Mesothelial cell of epicardium (in vitro differentiated cells): ENCODE measurements around the gene BRME1. TPM values are rescaled to one million over a fixed set of nuclear protein-coding genes. Genes with fewer than 3 reads are reported as not detected.
A peak's percentile ranks its signal among the peaks of the same experiment; 100 is the strongest.

Experiments used
- DNase-seq, 2 experiments: peaks; one replicate each; pipeline ENCODE4 v3.0.0; 2021; ENCODE audit warnings: low spot score in 2 of 2; ENCODE audit not compliant: unreplicated experiment in 2 of 2
- H3K27ac Mint-ChIP-seq: 2 replicates; pipeline ENCODE4 v1.8.0; 2021; ENCODE audit warnings: mixed read lengths
- H3K27me3 Mint-ChIP-seq: 2 replicates; pipeline ENCODE4 v1.8.0; 2021; ENCODE audit warnings: low read depth, mixed read lengths
- H3K36me3 Mint-ChIP-seq: 2 replicates; pipeline ENCODE4 v1.8.0; 2021; ENCODE audit warnings: mixed read lengths
- H3K4me1 Mint-ChIP-seq: 2 replicates; pipeline ENCODE4 v1.8.0; 2021; ENCODE audit warnings: mixed read lengths
- H3K4me3 Mint-ChIP-seq: 2 replicates; pipeline ENCODE4 v1.8.0; 2021; ENCODE audit warnings: mild to moderate bottlenecking, moderate library complexity, mixed read lengths
- H3K9me3 Mint-ChIP-seq: 2 replicates; pipeline ENCODE4 v1.8.0; 2021; ENCODE audit warnings: mixed read lengths
- microRNA-seq: library from miRNA; unstranded; fragments of <30 nt; microRNA quantifications from one replicate; pipeline ENCODE4 v1.2.0, GENCODE V29; 2021; ENCODE audit warnings: inconsistent platforms, mixed read lengths
- total RNA-seq: library from RNA; stranded (reverse); gene quantifications from 3 replicates; pipeline ENCODE4 v1.2.1, GENCODE V29; 2021
- TF ChIP-seq, protein P1 (sequence below): fragments of 200-600 bp; sonication (generic); IDR thresholded peaks from one replicate; pipeline ENCODE4 v1.5.0; 2021; ENCODE audit warnings: antibody characterized with exemption; ENCODE audit not compliant: unreplicated experiment

BRME1 gene
- total RNA-seq, 1 donor from 2014 or later: 6.3 TPM

- Mint-ChIP-seq H3K4me1 (peaks cover 14% of the 10 kb centered on the region), H3K4me3 (peak overlapping the region; percentile 79)
- DNase-seq: peak; percentile 92 to 97
These were observed 72.3 kb downstream of the BRME1 start for GRCh38 chr19:13833330-13834243.

More at GRCh38 chr19:13833330-13834243, 72.3 kb downstream of the BRME1 start:
- H3K27ac Mint-ChIP-seq: peak overlapping the region; percentile 94
- peaks cover 12% of the 10 kb centered on the region for H3K36me3 Mint-ChIP-seq
- TF ChIP-seq, protein P1, sequence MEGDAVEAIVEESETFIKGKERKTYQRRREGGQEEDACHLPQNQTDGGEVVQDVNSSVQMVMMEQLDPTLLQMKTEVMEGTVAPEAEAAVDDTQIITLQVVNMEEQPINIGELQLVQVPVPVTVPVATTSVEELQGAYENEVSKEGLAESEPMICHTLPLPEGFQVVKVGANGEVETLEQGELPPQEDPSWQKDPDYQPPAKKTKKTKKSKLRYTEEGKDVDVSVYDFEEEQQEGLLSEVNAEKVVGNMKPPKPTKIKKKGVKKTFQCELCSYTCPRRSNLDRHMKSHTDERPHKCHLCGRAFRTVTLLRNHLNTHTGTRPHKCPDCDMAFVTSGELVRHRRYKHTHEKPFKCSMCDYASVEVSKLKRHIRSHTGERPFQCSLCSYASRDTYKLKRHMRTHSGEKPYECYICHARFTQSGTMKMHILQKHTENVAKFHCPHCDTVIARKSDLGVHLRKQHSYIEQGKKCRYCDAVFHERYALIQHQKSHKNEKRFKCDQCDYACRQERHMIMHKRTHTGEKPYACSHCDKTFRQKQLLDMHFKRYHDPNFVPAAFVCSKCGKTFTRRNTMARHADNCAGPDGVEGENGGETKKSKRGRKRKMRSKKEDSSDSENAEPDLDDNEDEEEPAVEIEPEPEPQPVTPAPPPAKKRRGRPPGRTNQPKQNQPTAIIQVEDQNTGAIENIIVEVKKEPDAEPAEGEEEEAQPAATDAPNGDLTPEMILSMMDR: peak; percentile 33
- no peaks in the 10 kb centered on the region for H3K27me3 Mint-ChIP-seq
- H3K9me3 Mint-ChIP-seq: no peaks in the 10 kb centered on the region

Small RNA genes within 50 kb of the gene (microRNA-seq; reads per million reads assigned to microRNA genes)
- gene MIR181C (3,539 reads per million, percentile 88 among the genes with 10 or more reads in this experiment), gene MIR181D (1,415 reads per million, percentile 83 among the genes with 10 or more reads in this experiment)

Other genes starting within 250 kb of the BRME1 start
- gene MRI1, start 141.6 kb downstream of the BRME1 start, total RNA-seq: 27.6 to 29.0 TPM (median 28.7 TPM) in 3 replicates
- gene C19orf53, start 131.7 kb downstream of the BRME1 start, total RNA-seq: 68.9 to 79.1 TPM (median 74.9 TPM) in 3 replicates
- gene ZSWIM4, start 110.7 kb downstream of the BRME1 start, total RNA-seq: 21.5 to 23.6 TPM (median 22.7 TPM) in 3 replicates
- 4.9 to 8.6 TPM (median 8.2 TPM) in 3 replicates for gene NANOS3, start 29.0 kb downstream of the BRME1 start, total RNA-seq
- 59.2 to 66.0 TPM (median 62.8 TPM) in 3 replicates for gene CC2D1A, start 84 bp upstream of the BRME1 start, total RNA-seq
- gene PODNL1, start 32.3 kb upstream of the BRME1 start, total RNA-seq: 0.20 to 1.0 TPM (median 0.75 TPM) in 3 replicates
- gene DCAF15, start 46.4 kb upstream of the BRME1 start, total RNA-seq: 54.4 to 56.6 TPM (median 55.7 TPM) in 3 replicates
- 20.6 to 21.6 TPM (median 21.2 TPM) in 3 replicates for gene RFX1, start 100.2 kb upstream of the BRME1 start, total RNA-seq
- not detected in 3 replicates for gene RLN3, start 122.0 kb upstream of the BRME1 start, total RNA-seq
- gene IL27RA, start 125.6 kb upstream of the BRME1 start, total RNA-seq: 6.2 to 6.6 TPM (median 6.5 TPM) in 3 replicates
- 2.0 to 2.4 TPM (median 2.3 TPM) in 3 replicates for gene PALM3, start 156.0 kb upstream of the BRME1 start, total RNA-seq
- gene MISP3, start 166.7 kb upstream of the BRME1 start, total RNA-seq: 0.81 to 1.3 TPM (median 0.98 TPM) in 3 replicates
- 0.45 to 0.90 TPM (median 0.58 TPM) in 3 replicates for gene C19orf67, start 179.7 kb upstream of the BRME1 start, total RNA-seq
- gene SAMD1, start 184.6 kb upstream of the BRME1 start, total RNA-seq: 67.8 to 74.2 TPM (median 74.0 TPM) in 3 replicates
- gene PRKACA, start 211.6 kb upstream of the BRME1 start, total RNA-seq: 80.9 to 87.7 TPM (median 82.9 TPM) in 3 replicates
- 6.3 to 8.9 TPM (median 8.4 TPM) in 3 replicates for gene ASF1B, start 230.5 kb upstream of the BRME1 start, total RNA-seq